GM12891 (cell line): ENCODE data around the gene ZNF536.

Experiments used
- PAX5 ChIP-seq: IDR thresholded peaks from 2 replicates; pipeline ENCODE4 v1.6.1; 2011; ENCODE audit warnings: low read length, moderate library complexity, mild to moderate bottlenecking; ENCODE audit not compliant: insufficient read depth, severe bottlenecking
- POLR2A ChIP-seq: IDR thresholded peaks from 2 replicates; pipeline ENCODE4 v1.6.1; 2011; ENCODE audit warnings: low read depth, low read length, control low read depth
- POLR2AphosphoS5 ChIP-seq: IDR thresholded peaks from 2 replicates; pipeline ENCODE4 v1.6.1; 2011; ENCODE audit warnings: low read depth, low read length, control low read depth
- POU2F2 ChIP-seq: IDR thresholded peaks from 2 replicates; pipeline ENCODE4 v1.6.1; 2011; ENCODE audit warnings: low read depth, mild to moderate bottlenecking, control low read depth, low read length, moderate library complexity
- SPI1 ChIP-seq: IDR thresholded peaks from 2 replicates; pipeline ENCODE4 v1.6.1; 2011; ENCODE audit warnings: low read depth, low read length, control low read depth
- TAF1 ChIP-seq: IDR thresholded peaks from 2 replicates; pipeline ENCODE4 v1.6.1; 2011; ENCODE audit warnings: low read depth, low read length, control low read depth

GRCh38 chr19:30425885-30426838, 54.0 kb downstream of the ZNF536 start:
- no peak for TF ChIP-seq TAF1
- no peak for TF ChIP-seq POLR2A
- no peak for TF ChIP-seq POLR2AphosphoS5
- no peak for TF ChIP-seq POU2F2
- no peak for TF ChIP-seq PAX5
- TF ChIP-seq SPI1 = no peak
